RWPE2 (cell line): ENCODE data around the gene DYNC1I1.

Experiments
- ATAC-seq: fragments of 200-7000 bp; cut with Tn5 transposase; 3 replicates; pipeline ENCODE4 v1.9.1; 2021; ENCODE audit warnings: low read depth
- DNase-seq: peaks from one replicate; pipeline ENCODE4 v3.0.0-alpha.2; 2020; ENCODE audit warnings: low spot score
- H3K27ac ChIP-seq: fragments of 450-650 bp; 2 replicates; pipeline ENCODE4 v1.5.1; 2017; ENCODE audit warnings: mild to moderate bottlenecking; ENCODE audit not compliant: poor library complexity, severe bottlenecking
- H3K27me3 ChIP-seq: fragments of 250-450 bp; sonication (Bioruptor Pico); 2 replicates; pipeline ENCODE4 v1.5.1; 2021; ENCODE audit warnings: mild to moderate bottlenecking, moderate library complexity; ENCODE audit not compliant: insufficient read depth, poor library complexity, severe bottlenecking
- H3K36me3 ChIP-seq: fragments of 250-450 bp; sonication (Bioruptor Pico); 2 replicates; pipeline ENCODE4 v1.5.1; 2020; ENCODE audit warnings: low read depth, mild to moderate bottlenecking, moderate library complexity
- H3K4me1 ChIP-seq: fragments of 250-450 bp; sonication (Bioruptor Pico); 2 replicates; pipeline ENCODE4 v1.5.1; 2021; ENCODE audit warnings: mild to moderate bottlenecking, moderate library complexity; ENCODE audit not compliant: insufficient read depth, poor library complexity, severe bottlenecking
- H3K4me3 ChIP-seq: fragments of 250-450 bp; sonication (Bioruptor Pico); 2 replicates; pipeline ENCODE4 v1.5.1; 2021; ENCODE audit warnings: mild to moderate bottlenecking, moderate library complexity; ENCODE audit not compliant: severe bottlenecking
- H3K9me3 ChIP-seq: fragments of 250-450 bp; sonication (Bioruptor Pico); 2 replicates; pipeline ENCODE4 v1.5.1; 2021; ENCODE audit warnings: mild to moderate bottlenecking, moderate library complexity; ENCODE audit not compliant: severe bottlenecking
- CTCF ChIP-seq: fragments of 450-650 bp; IDR thresholded peaks from one replicate; pipeline ENCODE4 v1.5.1; 2017; ENCODE audit warnings: mild to moderate bottlenecking, moderate library complexity; ENCODE audit not compliant: poor library complexity, severe bottlenecking

DYNC1I1 gene

GRCh38 chr7:95974108-95974507 is 201.8 kb downstream of the DYNC1I1 start:
- DNase-seq (no peak), ATAC-seq (no peak)
- TF ChIP-seq CTCF, result no peak
- Histone ChIP-seq H3K36me3 (no peaks in the 10 kb centered on the region), H3K27ac (no peak overlapping the region), H3K9me3 (no peaks in the 10 kb centered on the region), H3K4me3 (no peak overlapping the region), H3K27me3 (peaks cover 7% of the 10 kb centered on the region), H3K4me1 (no peaks in the 10 kb centered on the region)

DNA sequence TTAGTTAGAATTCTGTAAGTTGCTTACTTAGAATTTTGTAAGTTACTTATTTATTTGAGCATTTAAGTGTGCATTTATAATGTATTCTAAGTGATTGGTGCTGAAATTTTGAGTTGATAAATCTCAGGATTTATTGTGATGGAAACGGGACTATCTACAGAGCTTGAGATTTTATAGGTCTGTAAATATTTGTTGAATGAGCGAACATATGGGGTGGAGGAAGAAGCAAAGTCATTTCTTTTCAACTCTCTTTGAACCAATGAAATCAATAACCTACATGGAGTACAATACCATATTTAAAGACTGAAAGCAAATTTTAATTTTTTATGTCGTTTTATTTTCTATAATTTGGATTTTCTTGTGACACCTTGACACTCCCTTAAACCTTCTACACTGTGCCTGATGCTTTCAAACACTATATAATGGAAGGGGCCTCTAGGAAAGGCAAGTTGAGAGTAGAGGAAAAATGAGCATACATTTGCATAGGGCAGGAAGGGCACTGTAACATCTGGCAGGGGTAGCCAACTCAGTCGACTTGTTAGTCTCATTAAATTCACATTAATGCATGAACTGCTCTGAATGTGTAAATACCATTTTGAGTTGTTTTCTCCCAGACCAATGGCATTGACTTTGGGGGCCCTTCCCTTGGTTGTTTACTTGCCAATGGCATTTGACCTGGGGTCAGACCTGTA is 204.2 kb downstream of the DYNC1I1 start:
- no peak for TF ChIP-seq CTCF
- no peak for DNase-seq
- no peaks in the 10 kb centered on the region for H3K36me3 ChIP-seq
- no peak overlapping the region for H3K27ac ChIP-seq
- no peaks in the 10 kb centered on the region for H3K4me1 ChIP-seq
- peaks cover 7% of the 10 kb centered on the region for H3K27me3 ChIP-seq
- no peaks in the 10 kb centered on the region for H3K9me3 ChIP-seq
- H3K4me3 ChIP-seq, result no peak overlapping the region
- ATAC-seq, result no peak

DNA sequence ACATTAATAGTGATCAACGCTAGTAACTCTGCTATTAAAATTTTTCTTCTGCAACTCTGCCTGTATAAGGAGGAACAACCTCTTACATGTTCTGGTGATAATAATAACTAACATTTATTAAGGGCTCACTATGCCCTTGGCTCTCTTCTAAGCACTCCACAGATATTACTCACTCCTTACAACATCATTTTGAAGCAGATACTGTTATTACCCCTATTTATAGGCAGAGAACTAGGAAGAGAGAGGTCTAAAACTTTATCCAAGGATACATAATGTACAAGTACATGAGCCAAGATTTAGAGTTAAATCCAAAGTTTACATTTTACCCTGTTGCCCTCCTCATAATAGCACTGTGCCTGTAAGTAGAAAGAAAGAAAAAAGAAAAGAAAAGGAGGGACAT is 205.6 kb downstream of the DYNC1I1 start:
- Histone ChIP-seq H3K27me3 (peaks cover 7% of the 10 kb centered on the region), H3K4me1 (no peaks in the 10 kb centered on the region), H3K36me3 (no peaks in the 10 kb centered on the region), H3K4me3 (no peak overlapping the region), H3K9me3 (no peaks in the 10 kb centered on the region), H3K27ac (no peak overlapping the region)
- ATAC-seq (no peak), DNase-seq (no peak)
- TF ChIP-seq CTCF, result no peak

DNA sequence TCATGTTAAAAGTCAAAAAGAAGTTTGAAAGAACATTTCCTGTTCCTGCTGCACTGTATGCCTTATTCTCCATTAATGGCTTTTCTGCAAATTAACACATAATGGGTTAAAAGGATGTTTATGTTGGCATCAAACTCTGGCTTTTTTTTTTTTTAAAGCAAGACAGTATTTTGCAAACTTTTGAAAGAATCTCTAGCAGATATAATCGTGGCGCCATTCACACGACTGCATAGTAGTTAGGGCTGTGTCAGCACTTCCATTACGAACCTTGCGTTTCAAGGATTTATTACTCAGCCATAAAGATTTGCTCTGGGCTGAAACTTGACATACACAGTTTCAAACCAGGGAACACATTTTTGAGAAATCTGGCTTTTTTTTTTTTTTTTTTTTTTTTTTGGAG is 207.8 kb downstream of the DYNC1I1 start:
- H3K9me3 ChIP-seq, result no peaks in the 10 kb centered on the region
- no peaks in the 10 kb centered on the region for H3K4me1 ChIP-seq
- no peak overlapping the region for H3K27ac ChIP-seq
- DNase-seq, result no peak
- no peak for TF ChIP-seq CTCF
- ATAC-seq, result no peak
- peaks cover 18% of the 10 kb centered on the region for H3K27me3 ChIP-seq
- no peaks in the 10 kb centered on the region for H3K36me3 ChIP-seq
- no peak overlapping the region for H3K4me3 ChIP-seq

DNA sequence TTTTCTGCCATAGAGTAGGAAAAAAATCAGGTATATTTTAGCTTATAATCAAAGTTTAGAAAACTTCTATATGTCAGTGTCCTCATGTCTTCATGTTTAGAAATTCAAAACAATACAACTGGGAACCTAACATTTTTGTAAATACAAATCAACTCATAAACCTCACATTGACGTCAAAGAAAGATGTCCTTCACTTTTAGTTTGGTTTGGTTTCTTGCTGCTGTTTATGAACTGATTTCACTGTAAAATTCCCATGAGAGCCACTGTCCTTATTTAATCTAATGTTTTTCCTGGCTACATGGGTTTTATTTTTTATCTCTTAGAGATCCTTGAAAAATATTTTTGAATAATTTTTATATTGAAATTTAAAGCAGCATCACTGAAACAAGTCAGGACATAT is 208.4 kb downstream of the DYNC1I1 start:
- H3K9me3 ChIP-seq, result no peaks in the 10 kb centered on the region
- DNase-seq (no peak), ATAC-seq (no peak)
- no peaks in the 10 kb centered on the region for H3K4me1 ChIP-seq
- no peaks in the 10 kb centered on the region for H3K36me3 ChIP-seq
- peaks cover 17% of the 10 kb centered on the region for H3K27me3 ChIP-seq
- H3K4me3 ChIP-seq, result no peak overlapping the region
- TF ChIP-seq CTCF, result no peak
- no peak overlapping the region for H3K27ac ChIP-seq
